Pancreas (tissue), 10 donors: ENCODE data around the gene HNRNPUL2. TPM values are rescaled to one million over a fixed set of nuclear protein-coding genes. Genes with fewer than 3 reads are reported as not detected.

Experiments
- ATAC-seq, 4 donors: fragments of 200-7000 bp; cut with Tn5 transposase; one replicate each; pipeline versions ENCODE4 v1.8.0 to v1.9.1; 2020; ENCODE audit warnings: mild to moderate bottlenecking in 4 of 4, moderate library complexity in 4 of 4
- DNase-seq, 6 donors: peaks; one replicate each; pipeline ENCODE4 v3.0.0-alpha.2; 2020
- FAIRE-seq: peaks from 2 replicates; lab custom pipeline; 2012; peaks lifted over from hg19 to GRCh38; lab: Jason Lieb, UNC
- H3K27ac ChIP-seq, 4 donors: fragments of 200-600 bp; sonication (generic); 1 replicate in 3 of 4; 2 replicates in 1 of 4; pipeline versions ENCODE4 v1.5.0 to v1.8.0; 2020
- H3K27me3 ChIP-seq, 4 donors: fragments of 200-600 bp; one replicate each; pipeline ENCODE4 v1.8.0; 2021
- H3K36me3 ChIP-seq, 3 donors: fragments of 200-600 bp; sonication (generic) in 1 of 3; one replicate each; pipeline versions ENCODE4 v1.5.0 to v1.8.0; 2020 to 2021
- H3K4me1 ChIP-seq, 3 donors: fragments of 200-600 bp; one replicate each; pipeline ENCODE4 v1.8.0; 2021
- H3K4me3 ChIP-seq, 4 donors: fragments of 200-600 bp; sonication (generic) in 2 of 4; one replicate each; pipeline versions ENCODE4 v1.5.0 to v1.8.0; 2020 to 2021
- H3K9me3 ChIP-seq, 4 donors: fragments of 200-600 bp; one replicate each; pipeline ENCODE4 v1.8.0; 2021
- WGBS, 2 donors: extraction: QIAGEN DNeasy Blood & Tissue Kit; methylation state at CpG; one replicate each; pipeline ENCODE4 v1.1.7; 2013; 5-methylcytosine and 5-hydroxymethylcytosine counted together
- intact Hi-C, 3 donors: fragments of 100-400 bp; cut with DNase I; formaldehyde crosslinking; loops; one replicate each; pipeline versions ENCODE4 v1.11.1 to v1.14.2; 2022
- polyA plus RNA-seq, 2 donors: library from polyadenylated mRNA; stranded (reverse); fragments of 200-250 nt; gene quantifications; one replicate each; pipeline ENCODE4 v1.2.3, GENCODE V29; 2013
- total RNA-seq, 6 donors: library from RNA; stranded (reverse); fragmentation: NEBNext Ultra II Directional in 4 of 6; extraction: Animal tissue kit (Norgen Biotek cat#: 25700) in 4 of 6; gene quantifications; one replicate each; pipeline versions ENCODE4 v1.2.1 to v1.2.4, GENCODE V29; 2021 to 2023
- TF ChIP-seq, protein P1 (sequence below), 4 donors: fragments of 200-600 bp; sonication (generic) in 3 of 4; IDR thresholded peaks; one replicate each; pipeline versions ENCODE4 v1.5.0 to v1.8.0; 2021; ENCODE audit warnings: antibody characterized with exemption in 4 of 4
- donor health status: healthy with polysubstance abuse.
- donor health status: DM: no; HTN: no; CAD: no; lungs with moderate emphysema.
- donor health status: DM: no; HTN: no; CAD: no.
- donor health status: control.
- donor health status: control.
- donor health status: Bipolar disorder and iron deficiency.
- donor health status: DM: yes; HTN: yes; CAD: no.
- donor health status: DM: no; HTN: no; CAD: no.
- donor health status: DM: no; HTN: no; CAD: no.
- donor health status: DM: yes; HTN: yes; CAD: no.

The HNRNPUL2 gene
- total and polyA plus RNA-seq, 8 donors: 17.5 to 26.2 (median 18.6) TPM

DNA sequence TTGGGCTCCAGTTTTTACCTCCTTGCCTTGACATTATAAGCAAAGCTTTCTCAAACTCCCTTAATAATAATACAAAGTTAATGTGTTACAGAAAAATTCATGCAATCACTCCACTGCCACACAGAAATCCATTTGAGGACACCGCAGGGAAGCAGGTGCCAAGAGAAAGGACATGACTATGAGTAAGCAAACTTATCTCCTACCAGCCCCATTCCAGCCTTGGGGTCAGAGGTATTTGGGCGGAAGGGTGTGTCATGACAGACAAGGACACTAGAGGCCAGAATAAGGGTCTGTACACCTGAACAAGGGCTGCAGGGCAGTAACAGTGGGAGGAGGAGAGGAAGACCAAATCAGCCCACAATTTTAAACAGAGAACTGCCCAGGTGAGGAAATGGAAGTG lies 13.9 kb downstream of the HNRNPUL2 start:
- Histone ChIP-seq H3K27me3 (no peaks in the 10 kb centered on the region), H3K27ac (peak overlapping the region; percentile 23 to 96 (median 77)), H3K36me3 (peaks cover 0 to 33% (median 27%) of the 10 kb centered on the region in 3 donors), H3K9me3 (no peaks in the 10 kb centered on the region), H3K4me3 (no peak overlapping the region), H3K4me1 (peaks cover 35 to 52% (median 43%) of the 10 kb centered on the region in 3 donors)
- FAIRE-seq: no peak
- intact Hi-C loops: no loop called here
- TF ChIP-seq, protein P1, sequence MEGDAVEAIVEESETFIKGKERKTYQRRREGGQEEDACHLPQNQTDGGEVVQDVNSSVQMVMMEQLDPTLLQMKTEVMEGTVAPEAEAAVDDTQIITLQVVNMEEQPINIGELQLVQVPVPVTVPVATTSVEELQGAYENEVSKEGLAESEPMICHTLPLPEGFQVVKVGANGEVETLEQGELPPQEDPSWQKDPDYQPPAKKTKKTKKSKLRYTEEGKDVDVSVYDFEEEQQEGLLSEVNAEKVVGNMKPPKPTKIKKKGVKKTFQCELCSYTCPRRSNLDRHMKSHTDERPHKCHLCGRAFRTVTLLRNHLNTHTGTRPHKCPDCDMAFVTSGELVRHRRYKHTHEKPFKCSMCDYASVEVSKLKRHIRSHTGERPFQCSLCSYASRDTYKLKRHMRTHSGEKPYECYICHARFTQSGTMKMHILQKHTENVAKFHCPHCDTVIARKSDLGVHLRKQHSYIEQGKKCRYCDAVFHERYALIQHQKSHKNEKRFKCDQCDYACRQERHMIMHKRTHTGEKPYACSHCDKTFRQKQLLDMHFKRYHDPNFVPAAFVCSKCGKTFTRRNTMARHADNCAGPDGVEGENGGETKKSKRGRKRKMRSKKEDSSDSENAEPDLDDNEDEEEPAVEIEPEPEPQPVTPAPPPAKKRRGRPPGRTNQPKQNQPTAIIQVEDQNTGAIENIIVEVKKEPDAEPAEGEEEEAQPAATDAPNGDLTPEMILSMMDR (IDR thresholded peaks at IDR 0.05): no peak
- DNase-seq: peak in 4 of 6 donors; percentile 61 to 80 (median 72)
- peak; percentile 48 to 64 (median 60) for ATAC-seq
- WGBS, 2 donors: 12 to 22% methylated on average over 2 of the region's 2 CpGs

DNA sequence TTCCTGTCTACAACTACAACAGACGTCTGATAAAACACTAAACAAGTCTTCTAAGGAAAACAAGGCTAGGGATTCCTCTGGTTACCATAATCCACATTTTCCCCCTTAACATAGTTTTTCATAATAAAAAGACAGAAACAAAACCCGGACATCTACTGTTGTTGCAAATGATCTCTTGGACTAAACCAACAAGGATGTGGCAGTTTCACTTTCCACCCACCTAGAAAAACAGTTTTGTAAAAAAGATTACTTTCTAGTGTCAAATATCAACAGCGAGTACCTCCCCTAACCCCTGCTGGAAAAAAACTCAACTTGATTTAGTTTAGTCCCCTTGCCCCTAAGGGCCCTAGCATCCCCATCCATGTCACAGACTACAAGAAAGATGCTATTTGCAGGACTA lies 14.4 kb downstream of the HNRNPUL2 start:
- 14 to 23% methylated on average over 3 of the region's 3 CpGs for WGBS, 2 donors
- no peak for ATAC-seq
- Histone ChIP-seq H3K36me3 (peaks cover 0 to 28% (median 25%) of the 10 kb centered on the region in 3 donors), H3K27ac (peak overlapping the region; percentile 23 to 96 (median 77)), H3K27me3 (no peaks in the 10 kb centered on the region), H3K4me3 (peak overlapping the region in 1 of 4 donors; percentile 9), H3K9me3 (no peaks in the 10 kb centered on the region), H3K4me1 (peaks cover 38 to 54% (median 46%) of the 10 kb centered on the region in 3 donors)
- intact Hi-C loops: no loop called here
- TF ChIP-seq, protein P1 (IDR thresholded peaks at IDR 0.05): no peak
- no peak for DNase-seq
- FAIRE-seq: no peak

DNA sequence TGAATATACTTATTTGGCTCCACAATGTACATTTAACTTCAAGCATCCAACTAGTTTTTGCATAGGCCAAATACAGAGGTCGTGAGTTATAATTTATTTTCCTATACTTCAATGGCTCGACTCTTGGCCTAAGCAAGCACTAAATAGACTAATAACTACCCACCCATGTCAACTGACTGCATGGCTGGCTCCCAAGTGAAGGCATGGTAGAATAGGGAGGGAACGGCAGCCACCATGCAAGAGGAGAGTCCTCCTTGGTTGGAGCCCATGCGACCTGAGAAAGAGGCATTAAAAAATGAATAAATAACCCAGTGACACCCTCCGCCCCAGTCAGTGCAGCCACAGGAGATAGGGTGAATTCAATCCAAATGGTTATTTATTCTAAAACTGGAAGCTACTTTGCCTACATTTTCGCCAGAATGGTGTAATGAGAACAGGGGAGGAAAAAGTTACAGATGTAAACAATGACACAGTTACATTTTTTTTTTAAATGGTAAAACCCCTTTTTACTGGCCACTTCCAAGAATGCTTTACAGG lies 14.9 kb downstream of the HNRNPUL2 start:
- peak in 1 of 6 donors; percentile 32 for DNase-seq
- Histone ChIP-seq H3K4me1 (peaks cover 38 to 54% (median 46%) of the 10 kb centered on the region in 3 donors), H3K9me3 (no peaks in the 10 kb centered on the region), H3K4me3 (peak overlapping the region in 2 of 4 donors; percentile 5 to 9), H3K36me3 (peaks cover 0 to 23% (median 20%) of the 10 kb centered on the region in 3 donors), H3K27me3 (no peaks in the 10 kb centered on the region), H3K27ac (peak overlapping the region; percentile 23 to 96 (median 77))
- peak; percentile 20 to 40 (median 36) for ATAC-seq
- intact Hi-C loops: no loop called here
- WGBS, 2 donors: 35 to 44% methylated on average over 6 of the region's 6 CpGs
- TF ChIP-seq, protein P1 (IDR thresholded peaks at IDR 0.05): no peak
- no peak for FAIRE-seq

DNA sequence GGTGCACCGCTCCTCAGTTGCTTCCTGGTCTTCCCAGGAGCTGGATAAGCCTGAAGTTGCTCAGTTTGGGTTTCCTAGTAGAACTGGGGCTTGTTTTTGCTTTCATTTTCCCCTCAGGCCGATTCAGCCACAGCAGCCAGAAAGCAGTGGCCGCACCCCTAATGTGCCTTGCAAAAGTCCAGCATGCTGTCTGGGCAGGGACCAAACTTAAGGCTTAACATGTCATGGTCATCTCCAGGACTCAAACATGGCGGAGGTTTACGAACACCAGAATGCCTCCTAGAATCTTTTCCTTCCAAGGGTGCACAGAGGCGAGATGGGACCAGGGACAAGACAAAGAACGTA lies 17.3 kb downstream of the HNRNPUL2 start:
- Histone ChIP-seq H3K36me3 (no peaks in the 10 kb centered on the region), H3K9me3 (no peaks in the 10 kb centered on the region), H3K27ac (peak overlapping the region; percentile 75 to 96 (median 88)), H3K4me3 (peak overlapping the region; percentile 38 to 52 (median 42)), H3K27me3 (no peaks in the 10 kb centered on the region), H3K4me1 (peaks cover 44 to 67% (median 50%) of the 10 kb centered on the region in 3 donors)
- DNase-seq (no peak), FAIRE-seq (no peak), ATAC-seq (no peak)
- 73 to 79% methylated on average over 7 of the region's 7 CpGs for WGBS, 2 donors
- TF ChIP-seq, protein P1 (IDR thresholded peaks at IDR 0.05): no peak
- intact Hi-C loops: no loop called here
